Medulla oblongata (tissue), 1 donor: ENCODE data around the gene PLPP3.

ENCODE experiments used
- DNase-seq: peaks from one replicate; pipeline ENCODE4 v3.0.0-alpha.2; 2015; ENCODE audit errors: extremely low spot score

PLPP3 gene

GRCh38 chr1:56462209-56462608, 117.2 kb downstream of the PLPP3 start:
- DNase-seq, result no peak

- DNase-seq, result no peak
Observed at GRCh38 chr1:56461158-56462127, 117.9 kb downstream of the PLPP3 start.

- DNase-seq, result no peak
Observed at GRCh38 chr1:56459260-56459659, 120.1 kb downstream of the PLPP3 start.

- DNase-seq, result no peak
Observed at GRCh38 chr1:56457756-56458375, 121.5 kb downstream of the PLPP3 start.

- no peak for DNase-seq
Observed at GRCh38 chr1:56456435-56457101, 122.8 kb downstream of the PLPP3 start.

- no peak for DNase-seq
Observed at GRCh38 chr1:56453417-56454078, 125.8 kb downstream of the PLPP3 start.

GRCh38 chr1:56453016-56453415, 126.3 kb downstream of the PLPP3 start:
- DNase-seq, result no peak

- no peak for DNase-seq
Observed at GRCh38 chr1:56452027-56453011, 127.0 kb downstream of the PLPP3 start.

- DNase-seq, result no peak
Observed at GRCh38 chr1:56451491-56451890, 127.9 kb downstream of the PLPP3 start.

GRCh38 chr1:56450004-56450666, 129.2 kb downstream of the PLPP3 start:
- no peak for DNase-seq

GRCh38 chr1:56448529-56449300, 130.6 kb downstream of the PLPP3 start:
- no peak for DNase-seq

- DNase-seq, result no peak
Observed at GRCh38 chr1:56447823-56448222, 131.5 kb downstream of the PLPP3 start.

GRCh38 chr1:56446531-56447098, 132.7 kb downstream of the PLPP3 start:
- DNase-seq, result no peak

GRCh38 chr1:56444960-56445646, 134.3 kb downstream of the PLPP3 start:
- no peak for DNase-seq
